NCI-H82 treated with DMSO at 0.1 percent for 48 hours (cell line): ENCODE measurements around the gene ELMO3.

ENCODE experiments used
- DNase-seq: peaks from one replicate; lab custom pipeline; 2025; ENCODE audit not compliant: unreplicated experiment; lab: John Stamatoyannopoulos, UW

Gene ELMO3

DNA sequence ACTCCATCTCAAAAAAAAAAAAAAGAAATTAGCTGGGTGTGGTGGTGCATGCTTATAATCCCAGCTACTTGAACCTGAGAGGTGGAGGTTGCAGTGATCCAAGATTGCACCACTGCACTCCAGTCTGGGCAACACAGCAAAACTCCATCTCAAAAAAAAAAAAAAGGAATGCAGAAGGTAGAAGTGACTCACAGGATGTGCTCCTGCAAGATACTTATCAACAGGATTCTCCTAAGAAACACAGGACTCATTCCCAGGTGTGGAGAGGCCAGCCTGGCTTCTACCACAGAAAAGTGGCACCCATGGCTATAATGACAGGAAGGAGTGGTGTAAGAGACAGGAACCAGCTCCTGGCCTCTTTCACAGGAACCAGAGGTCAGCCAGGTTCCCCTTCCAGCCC lies 13.8 kb downstream of the ELMO3 start:
- no peak for DNase-seq

DNA sequence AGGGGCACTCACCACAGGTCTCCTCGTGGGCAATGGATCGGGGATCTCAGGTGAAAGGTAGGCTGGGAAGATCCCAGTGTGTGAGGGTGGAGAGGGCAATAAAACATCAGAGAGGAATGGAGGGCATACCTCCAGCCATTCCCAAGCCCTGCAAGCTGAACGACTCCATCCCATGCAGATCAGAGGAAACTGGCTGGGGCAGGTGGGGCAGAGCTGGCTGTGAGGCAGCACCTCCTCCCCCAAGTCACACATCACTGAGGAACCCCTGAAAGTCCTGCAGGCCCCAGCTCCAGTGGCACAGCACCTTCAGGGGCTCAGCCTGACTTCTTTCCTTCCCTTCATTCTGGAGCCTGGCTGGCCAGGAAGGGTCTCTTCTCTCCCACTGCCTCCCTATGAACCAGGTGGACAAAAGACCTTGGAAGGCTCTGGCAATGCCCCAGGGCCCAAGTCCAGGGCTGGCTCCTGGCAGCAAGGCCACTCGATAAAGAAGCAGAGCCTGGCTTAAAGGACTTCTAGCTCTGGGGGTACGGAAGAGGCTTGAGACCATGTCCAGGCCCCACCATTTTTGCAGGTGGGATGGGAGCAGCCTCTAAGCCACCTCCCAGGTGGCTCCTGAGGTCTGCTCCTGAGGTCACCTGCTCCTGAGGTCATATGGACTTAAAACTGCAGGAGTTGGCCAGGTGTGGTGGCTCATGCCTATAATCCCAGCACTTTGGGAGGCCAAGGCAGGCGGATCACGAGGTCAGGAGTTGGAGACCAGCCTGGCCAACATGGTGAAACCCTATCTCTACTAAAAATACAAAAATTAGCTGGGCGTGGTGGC lies 14.5 kb downstream of the ELMO3 start:
- no peak for DNase-seq

DNA sequence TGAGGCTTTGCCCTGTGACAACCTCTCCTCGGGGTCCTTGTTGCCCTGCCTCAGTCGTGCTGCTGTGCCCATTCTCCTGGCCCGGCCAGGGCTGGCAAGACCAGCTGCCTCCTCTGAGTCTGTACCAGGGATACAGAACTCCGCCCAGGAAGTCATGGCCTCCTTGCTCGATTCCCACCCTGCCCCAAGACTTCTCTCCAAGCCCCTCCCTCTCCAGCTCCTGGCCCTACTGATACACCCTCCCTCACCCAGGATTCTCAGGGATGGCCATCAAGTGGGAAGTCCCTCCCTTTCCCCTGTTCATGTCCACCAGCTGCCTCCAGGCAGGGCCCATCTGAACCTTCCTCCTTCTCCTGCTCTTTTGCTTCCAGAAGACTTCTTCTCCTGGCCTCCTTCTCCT lies 16.8 kb downstream of the ELMO3 start:
- DNase-seq = no peak

DNA sequence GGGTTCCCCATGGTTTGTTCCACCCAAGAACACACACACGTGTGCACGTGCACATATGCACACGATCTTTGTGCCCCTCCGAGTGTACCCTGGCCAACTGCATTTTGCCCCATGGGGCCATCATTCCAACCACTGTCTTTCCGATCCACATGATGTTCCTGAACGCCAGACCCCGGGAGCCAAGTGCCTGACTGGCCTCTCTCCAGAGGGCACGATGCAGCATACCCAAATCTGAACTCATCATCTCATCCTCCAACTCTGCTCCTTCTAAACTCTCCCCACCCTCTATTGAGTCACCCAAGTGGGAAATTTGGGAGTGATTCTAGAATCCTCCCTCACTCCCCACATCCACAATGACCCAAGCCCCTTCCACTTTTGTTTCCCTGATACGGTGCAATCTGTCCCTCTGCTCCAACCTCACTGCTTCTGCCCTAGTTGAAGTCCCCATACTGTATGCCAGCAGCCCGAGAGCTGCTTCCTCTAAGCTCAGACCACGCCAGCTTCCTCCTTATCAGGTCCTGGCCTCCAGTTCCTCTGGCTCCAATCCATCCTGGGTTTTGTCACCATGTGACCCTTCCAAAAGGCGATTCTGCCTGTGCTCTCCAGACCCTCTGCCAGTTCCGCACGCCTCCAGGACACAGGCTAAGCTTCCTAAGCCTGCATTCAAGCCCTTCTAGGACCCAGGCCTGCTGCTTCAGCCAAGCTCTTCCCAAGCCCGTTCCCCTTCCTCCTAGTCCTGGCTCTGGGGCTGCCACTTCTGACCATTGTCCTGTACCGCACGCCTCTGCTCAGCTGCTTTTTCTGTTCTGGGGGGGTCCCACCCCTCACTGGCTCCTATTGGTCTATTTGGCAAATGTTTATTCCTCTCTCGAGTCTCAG lies 17.9 kb downstream of the ELMO3 start:
- no peak for DNase-seq

DNA sequence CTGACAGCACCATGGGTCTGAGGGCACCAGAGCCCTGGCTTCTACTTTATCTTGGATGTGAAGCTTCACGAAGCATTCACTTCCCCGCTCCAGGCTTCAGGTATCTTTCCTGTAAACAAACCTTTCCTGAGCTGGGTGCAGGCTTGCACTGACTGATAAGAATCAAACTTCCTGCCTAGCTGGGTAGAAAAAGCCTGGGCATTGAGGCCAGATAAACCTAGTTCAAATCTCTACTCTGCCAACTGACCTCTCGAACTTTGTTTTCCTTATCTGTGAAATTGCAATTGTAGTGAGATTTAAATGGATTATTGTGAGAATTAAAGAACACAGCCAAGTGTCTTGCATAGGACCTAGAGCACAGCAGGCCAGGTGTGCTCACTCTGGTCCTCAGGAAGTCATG lies 25.1 kb downstream of the ELMO3 start:
- no peak for DNase-seq

DNA sequence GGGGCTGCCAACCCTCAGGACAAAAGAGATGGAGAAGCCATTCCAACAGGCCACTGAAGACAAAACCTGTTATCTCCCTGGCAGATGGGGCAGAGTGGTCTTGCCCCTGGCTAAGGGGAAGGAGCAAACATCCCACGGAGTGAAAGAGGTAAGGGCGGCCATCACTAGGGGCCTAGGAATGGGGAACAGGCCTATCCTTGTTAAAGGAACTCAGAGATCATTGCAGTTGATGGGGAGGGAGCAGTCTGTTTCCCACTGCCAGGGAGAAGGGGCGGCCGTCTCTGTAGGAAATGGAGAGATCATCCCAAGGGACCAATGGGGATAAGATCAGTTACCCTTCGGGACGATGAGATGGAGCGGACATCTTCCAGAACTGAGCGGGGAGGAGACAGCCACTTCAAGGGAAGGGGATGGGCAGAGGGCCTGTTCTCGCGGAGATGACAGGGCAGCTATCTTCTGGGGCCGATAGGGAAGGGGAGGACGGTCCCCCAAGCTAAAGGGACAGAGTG lies 27.4 kb downstream of the ELMO3 start:
- no peak for DNase-seq

DNA sequence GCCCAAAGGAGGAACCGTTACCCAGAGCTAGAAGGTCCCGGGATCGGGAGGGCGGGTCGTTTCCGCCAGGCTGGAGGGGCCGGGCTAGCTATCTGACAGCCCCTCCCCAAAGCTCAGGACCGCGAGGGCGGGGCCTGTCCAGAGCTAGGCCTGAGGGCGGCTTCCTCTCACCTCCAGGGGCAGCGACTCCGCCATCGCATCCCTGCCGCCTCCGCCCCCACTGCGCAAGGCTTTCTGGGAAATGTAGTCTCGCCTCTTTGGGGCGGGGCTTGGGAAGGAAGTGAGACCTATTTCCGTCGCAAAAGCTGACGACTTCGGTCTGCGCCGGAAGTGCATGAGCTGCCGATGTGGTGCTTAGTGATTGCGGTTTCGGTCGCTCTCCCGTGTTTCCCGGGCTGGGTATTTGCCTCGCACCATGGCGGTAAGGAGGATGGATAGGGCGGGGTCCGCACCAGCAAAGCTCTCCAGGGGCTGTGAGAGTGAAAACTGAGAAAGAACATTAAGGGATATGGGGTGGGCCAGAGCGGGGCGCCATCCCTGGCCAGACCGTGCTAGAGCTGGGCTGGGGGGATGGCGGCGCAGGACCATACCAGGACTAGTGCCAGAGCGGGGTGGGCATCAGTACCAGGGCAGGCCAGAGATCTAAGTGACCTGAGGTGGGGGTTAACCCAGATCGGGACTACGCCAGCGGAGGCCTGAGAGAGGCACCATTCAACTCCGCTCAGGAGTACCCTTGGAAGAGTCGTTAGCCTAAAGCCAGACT lies 28.1 kb downstream of the ELMO3 start, which contains the start of gene TMEM208:
Gene TMEM208, plus strand, starts transcription at position 327 of the 763 bp plus-strand sequence. Its CDS starts 89 bp downstream, at position 416.
- DNase-seq = peak; percentile 92

DNA sequence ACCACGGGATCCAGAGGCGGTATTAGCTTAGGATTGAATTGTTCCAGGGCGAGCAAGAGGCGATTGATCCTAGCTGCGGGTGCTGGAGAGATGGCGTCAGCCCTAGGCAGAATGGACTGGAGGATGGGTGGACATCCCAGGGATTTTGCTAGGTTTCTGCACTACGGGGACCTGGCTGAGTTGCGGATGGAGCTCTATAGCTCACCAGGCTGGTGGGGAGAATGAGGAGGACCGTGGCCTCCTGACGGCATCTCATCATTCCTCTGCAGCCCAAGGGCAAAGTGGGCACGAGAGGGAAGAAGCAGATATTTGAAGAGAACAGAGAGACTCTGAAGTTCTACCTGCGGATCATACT lies 28.6 kb downstream of the ELMO3 start:
- no peak for DNase-seq

DNA sequence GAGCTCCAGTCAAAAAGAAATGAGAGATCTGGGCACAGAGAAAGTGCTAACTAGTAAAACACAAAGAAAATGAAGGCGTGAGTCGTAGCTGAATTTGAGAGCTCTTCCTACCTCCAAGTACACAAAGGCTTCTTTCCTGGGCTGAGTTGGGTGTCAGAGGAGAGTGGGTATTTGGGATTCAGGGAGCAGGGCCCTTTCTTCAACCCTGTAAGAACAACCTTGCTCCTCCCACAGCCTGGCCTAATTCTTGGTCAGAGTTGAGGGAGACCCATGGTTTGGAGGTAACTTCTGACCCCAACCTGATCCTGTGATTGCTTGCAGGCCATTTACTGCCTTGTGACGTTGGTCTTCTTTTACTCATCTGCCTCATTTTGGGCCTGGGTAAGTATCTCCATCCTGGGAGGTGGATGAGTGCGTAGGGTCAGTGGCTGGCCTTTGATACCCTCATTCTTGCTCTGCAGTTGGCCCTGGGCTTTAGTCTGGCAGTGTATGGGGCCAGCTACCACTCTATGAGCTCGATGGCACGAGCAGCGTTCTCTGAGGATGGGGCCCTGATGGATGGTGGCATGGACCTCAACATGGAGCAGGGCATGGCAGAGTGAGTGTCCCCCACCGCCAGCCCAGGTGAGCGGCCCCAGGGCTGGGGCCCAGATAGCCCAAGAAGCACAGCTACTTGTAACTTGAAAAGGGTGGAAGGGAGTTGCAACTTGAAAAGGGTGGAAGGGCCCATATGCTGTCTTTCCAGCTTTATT lies 29.3 kb downstream of the ELMO3 start:
- no peak for DNase-seq

DNA sequence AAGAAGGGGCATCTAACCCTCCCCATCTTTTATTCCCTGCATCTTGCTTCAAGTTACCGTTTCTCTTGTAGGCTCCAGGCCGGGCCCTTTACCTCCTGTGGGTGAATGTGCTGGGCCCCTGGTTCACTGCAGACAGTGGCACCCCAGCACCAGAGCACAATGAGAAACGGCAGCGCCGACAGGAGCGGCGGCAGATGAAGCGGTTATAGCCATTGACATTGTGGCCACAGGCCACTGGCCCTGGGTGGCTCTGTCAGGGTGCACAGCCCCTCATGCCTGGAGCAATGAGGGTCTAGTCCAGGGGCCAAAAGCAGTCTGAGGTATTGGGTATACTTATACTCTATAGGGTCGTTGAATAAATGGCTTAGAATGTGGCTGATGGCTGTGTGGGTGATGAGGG lies 30.0 kb downstream of the ELMO3 start:
- no peak for DNase-seq

DNA sequence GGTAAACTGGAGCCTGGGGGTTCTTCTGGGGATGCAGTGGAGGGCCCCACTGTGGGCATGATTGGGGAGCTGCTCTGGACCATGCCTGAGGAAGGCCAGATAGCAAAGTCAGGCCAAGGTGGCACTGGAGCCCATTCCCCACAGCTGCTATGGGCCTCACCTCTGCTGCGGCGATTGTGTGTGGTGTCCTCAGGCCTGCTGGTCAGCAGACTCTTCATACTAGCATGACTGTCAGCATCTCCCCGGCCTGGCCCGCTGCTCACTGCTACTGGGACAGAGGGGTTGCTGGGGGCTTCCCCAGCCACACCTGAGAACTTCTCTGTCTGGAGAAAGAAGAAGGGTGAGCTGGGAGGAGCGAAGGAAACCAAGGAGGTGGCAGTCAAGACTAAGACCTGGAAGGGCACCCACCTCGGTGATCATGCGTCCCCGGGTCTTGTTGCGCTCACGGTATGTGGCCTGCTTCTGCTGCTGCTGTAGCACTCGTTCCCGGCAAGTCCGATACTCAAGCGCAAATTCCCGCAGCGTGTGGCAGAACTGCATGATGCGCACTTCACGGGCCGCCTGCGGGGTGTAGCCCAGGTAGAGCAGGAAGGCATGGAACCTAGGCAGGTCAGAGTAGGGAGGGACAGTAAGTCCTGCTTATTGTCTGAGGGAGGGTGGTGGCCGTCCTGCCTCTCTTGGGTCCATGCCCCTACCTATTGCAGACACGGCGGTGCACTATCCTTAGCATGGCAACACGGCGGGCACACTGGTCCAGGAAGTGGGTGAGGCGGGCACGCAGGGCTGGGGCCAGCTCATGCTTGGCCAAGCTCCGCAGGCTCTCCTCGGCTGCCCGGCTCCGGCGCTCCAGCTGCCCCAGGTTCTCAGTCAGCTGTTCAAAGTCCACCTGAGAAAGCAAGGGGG lies 31.2 kb downstream of the ELMO3 start:
- DNase-seq = no peak

DNA sequence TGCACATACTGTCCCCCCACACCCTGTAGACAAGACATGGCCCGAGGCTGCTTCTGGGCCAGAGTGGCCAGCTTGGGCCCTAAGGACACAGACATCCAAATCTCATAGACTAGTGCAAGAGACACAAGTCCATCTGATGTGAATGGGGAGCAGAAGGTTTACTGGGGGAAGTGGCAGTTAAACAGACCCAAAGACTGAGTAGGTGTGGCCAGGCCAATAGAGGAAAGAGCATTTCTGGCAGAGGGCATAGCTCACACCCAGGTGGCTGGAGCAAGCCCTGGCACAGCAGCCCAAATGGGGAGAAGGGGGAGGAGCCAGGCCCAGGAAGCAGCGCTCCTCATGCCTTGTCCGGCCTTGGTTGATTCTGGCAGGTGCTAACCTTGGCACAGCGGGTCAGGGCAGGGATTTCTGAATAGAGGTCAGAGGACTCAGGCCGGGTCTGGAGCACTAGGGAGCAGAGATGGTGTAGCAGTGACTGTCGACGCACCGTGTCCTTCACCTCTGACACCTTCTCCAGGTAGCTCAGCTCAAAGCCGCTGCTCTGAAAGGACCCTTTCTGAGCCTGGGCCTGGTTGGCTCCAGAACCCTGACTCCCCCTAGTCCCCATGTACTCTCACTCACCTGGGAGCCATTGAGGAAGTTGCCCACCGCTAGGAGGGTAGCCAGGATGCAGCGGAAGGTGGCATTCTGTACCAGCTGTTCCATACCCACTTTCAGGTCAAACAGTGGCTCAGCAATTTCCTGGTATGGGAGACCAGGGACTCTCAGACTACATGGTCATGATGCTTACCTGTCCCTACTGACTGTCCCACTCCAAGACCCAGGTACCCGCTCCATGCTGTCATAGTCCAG lies 32.1 kb downstream of the ELMO3 start:
- no peak for DNase-seq

DNA sequence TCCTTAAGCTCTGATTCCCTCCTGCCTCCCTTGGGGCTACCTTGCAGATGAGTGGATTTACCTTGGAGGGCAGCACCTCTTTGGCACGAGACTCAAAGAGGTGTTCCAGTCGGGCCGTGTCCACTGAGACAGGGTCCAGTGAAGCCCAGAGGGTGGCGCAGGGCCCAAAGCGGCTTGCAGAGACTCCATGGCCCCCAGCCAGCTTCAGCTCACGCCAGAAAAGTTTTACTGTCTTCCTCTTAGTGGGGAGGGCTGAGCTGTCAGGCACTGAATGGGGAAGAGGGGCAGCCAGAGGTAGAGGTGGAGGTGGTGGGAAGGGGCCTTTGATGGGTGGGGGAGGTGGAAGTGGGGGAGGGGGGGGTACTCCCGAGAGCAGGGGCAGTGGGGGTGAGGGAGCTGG lies 34.7 kb downstream of the ELMO3 start:
- DNase-seq = no peak

DNA sequence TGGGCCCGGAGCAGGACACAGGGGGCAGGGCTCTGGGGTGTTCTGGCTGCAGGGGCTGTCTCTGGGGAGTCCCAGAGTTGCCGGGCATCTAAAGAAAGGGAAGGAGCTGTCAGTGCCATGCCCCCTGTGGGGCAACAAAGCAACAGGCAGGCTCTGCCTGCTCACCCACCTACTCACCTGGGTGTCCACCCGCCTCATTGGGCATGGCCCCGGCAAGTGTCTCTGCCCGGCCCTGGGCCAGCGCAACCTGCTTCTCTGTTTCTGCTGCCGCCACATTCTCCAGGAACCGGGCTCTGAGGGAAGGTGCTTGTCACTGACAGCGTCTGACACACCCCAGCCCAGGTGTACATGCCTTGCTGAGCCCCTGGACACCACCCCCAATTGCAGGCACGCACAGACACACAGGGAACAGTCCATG lies 35.3 kb downstream of the ELMO3 start:
- DNase-seq = no peak

DNA sequence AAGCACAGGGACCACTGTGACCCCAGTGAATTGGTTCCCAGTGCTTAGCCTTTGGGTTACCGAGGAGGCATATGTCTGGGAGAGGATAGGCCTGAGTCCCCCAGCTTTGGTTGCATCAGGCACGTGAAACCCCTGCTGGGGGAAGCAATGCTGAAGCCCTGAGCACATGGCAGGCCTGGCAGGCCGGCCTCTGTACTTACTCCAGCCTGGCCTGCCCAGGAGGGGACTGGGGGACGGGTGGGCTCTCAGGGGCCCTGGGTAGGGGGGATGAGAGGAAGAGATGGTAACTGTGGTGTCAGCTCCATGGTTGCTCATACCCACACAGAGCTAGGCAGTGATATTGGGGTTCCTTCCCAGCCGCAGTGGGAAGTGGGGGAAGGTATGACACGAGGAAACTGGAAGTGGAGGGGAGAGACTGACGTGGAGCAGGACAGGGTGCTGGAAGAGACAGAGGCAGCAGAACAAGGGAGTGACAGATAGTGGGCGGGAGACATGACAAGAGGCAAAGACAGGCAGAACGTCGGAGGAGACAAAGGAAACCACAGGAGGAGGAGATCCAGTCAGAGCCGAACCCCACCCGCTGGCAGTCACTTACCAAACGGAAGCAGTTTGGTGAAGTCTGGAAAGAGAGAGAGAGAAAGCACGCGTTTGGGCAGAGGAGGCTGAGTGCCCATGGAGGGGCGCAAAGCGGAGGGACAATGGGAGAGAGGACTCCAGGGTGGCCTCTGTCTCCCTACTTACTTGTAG lies 37.1 kb downstream of the ELMO3 start:
- no peak for DNase-seq

DNA sequence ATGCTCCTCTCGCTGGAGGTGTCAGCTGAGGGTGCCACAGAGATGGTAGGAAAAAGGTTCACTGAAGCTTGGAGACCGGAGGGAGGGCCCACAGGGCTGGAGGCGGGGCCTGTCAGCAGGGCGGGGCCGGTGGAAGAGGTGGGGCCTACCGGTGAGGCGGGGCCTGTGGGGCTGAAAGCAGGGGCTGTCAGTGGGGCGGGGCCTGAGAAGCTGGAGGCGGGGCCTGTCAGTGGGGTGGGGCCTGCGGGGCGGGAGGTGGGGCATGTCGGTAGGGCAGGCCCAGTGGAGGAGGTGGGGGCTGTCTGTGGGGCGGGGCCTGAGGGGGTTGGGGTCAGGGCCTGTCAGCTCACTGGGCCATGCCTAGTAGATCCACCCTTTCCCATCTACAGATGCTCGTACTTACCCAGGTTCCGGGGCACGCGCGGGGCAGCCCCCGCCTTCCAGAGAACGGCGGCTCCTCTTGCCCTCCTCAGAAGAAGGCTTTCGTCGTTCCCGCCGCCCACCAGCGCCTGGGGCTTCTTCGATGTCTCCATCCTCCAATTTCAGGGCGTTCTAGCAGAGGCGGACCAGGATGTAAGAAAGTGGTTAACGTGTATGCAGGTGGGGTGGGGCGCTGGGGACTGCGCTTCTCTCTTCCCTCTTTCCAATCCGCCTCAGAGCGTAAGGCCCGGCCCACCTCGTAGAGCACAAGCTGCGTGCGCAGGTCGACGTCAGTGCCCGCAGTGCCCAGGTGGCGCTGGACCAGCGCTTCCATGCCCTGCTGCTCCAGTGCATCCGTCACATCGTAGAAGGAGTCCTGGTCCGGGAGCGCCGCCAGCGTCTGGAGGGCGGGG lies 37.8 kb downstream of the ELMO3 start:
- DNase-seq = no peak
